ENCODE data around the gene ABCD4. TPM values are rescaled to one million over a fixed set of nuclear protein-coding genes. Genes with fewer than 3 reads are reported as not detected.
"Not testable (repeated sequence)": the region's sequence is repeated elsewhere in the genome, so short reads cannot be mapped to it uniquely, and the experiment has no call there.

Gene ABCD4
- polyA plus RNA-seq, 1 donor = 150 TPM

DNA sequence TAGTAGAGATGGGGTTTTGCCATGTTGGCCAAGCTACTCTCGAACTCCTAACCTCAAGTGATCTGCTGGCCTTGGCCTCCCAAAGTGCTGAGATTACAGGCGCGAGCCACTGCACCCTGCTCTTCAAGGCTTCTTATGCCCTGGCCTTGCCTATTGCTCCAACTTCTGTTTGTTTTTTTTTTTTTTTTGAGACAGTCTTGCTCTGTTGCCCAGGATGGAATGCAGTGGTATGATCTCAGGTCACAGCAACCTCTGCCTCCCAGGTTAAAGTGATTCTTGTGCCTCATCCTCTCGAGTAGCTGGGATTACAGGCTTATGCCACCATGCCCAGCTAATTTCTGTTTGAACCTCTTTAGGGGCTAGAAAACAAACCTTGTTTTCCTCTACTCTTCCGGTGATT is 6.0 kb upstream of the ABCD4 start:
- DNase-seq = no peak

GRCh38 chr14:74302152-74302628 is 544 bp downstream of the ABCD4 start:
- DNase-seq = peak; percentile 55

GRCh38 chr14:74301594-74302151 is 1.1 kb downstream of the ABCD4 start:
- no peak for DNase-seq

DNA sequence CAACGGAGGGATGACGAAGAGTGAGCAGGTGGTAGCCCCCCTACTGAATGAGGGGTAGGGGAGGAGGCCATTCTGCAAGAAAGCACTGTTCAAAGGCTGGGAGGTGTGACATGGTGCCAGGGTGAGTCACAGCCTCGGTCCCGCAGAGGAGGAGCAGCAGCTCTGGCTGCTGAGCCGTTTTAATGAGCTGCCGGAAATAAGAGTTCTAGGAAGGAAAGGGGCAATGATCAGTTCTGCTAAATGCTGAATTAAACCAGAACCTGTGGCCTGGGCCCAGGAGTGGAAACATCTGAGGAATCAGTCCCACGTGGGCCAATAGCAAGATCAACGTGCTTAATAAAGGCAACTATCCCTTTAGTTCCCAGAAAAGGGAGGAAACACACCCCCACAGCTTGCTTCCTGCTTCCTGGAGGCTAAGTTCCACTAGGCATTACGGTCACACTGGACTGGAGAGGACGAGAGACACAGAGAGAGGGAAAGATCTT is 3.6 kb downstream of the ABCD4 start:
- DNase-seq = no peak

DNA sequence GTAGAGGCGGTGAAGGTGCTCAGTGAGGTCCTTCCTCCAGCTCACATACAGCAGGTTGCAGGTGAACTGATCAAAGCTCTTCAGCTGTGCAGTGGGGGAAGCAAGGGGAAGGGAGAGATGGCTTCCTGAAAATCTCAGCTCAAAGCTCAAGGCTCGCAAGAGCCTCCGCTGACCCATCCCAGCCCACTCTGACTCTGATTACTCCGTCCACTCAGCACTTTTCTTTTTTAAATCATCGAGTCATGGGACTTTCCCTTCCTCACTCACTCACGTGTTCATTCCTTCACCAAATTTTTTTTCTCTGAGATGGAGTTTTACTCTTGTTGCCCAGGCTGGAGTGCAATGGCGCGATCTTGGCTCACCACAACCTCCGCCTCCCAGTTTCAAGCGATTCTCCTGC is 4.7 kb downstream of the ABCD4 start:
- DNase-seq = no peak

GRCh38 chr14:74296037-74296467 is 6.7 kb downstream of the ABCD4 start:
- DNase-seq = no peak

- DNase-seq = no peak
These were observed 9.1 kb downstream of the ABCD4 start for GRCh38 chr14:74293606-74294005.

GRCh38 chr14:74292061-74292460 is 10.7 kb downstream of the ABCD4 start:
- no peak for DNase-seq

DNA sequence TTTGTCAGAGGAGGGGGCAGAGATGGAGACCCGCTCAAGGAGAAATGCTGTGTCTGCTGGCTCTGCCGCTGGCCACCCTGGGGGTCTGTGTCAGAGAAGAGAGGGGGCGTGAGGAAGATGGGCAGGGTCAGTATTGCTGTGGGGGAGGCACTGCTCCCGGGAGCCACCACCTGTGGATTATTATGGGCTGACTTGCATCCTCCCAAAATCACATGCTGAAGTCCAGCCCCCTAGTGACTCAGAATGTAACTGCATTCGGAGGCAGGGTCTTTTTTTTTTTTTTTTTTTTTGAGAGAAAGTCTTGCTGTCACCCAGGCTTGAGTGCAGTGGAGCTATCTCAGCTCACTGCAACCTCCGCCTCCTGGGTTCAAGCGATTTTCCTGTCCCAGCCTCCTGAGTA is 12.3 kb downstream of the ABCD4 start:
- DNase-seq = no peak

DNA sequence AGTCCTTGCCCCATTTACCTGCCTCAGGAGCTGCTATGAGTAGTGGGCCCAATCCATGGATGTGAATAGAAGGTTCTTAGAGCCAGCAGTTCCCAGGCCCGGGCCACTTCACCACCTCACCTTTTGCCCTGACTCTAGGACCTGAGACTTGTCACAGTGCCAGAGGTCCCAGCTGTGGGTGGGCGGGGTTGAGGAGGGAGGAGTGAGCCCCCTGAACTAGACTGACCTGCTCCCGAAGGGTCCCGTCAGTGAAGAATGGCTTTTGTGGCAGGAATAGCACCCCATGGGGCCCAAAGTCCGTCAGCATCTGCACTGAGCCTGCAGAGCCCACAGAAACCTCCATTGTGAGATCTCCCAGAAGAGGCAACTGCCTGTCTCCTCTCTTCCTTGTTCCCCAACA is 12.9 kb downstream of the ABCD4 start:
- DNase-seq = no peak

GRCh38 chr14:74286736-74287135 is 16.0 kb downstream of the ABCD4 start:
- no peak for DNase-seq

- DNase-seq = no peak
These were observed 21.7 kb downstream of the ABCD4 start for GRCh38 chr14:74281069-74281468.

GRCh38 chr14:74278080-74278479 is 24.7 kb downstream of the ABCD4 start:
- DNase-seq = no peak

- no peak for DNase-seq
These were observed 27.4 kb downstream of the ABCD4 start for GRCh38 chr14:74275241-74275841.

DNA sequence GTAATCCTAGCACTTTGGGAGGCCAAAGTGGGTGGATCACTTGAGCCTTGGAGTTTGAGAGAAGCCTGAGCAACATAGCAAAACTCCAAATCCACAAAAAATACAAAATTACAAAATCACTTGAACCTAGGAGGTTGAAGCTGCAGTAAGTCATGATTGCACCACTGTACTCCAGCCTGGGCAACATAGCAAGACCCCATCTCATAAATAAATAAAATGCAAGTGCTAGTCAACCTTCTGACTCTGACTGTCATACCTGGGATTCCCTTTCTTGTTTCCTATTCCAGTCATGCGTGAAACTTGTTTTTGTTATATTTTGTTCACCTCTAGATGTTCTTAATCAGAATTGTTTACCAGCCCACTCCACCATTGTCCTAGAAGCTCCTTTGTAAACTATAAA is 31.4 kb downstream of the ABCD4 start:
- no peak for DNase-seq

GRCh38 chr14:74270382-74271177 is 32.2 kb downstream of the ABCD4 start:
- not testable (repeated sequence) for DNase-seq

- DNase-seq = no peak
These were observed 35.1 kb downstream of the ABCD4 start for GRCh38 chr14:74267588-74267987.

GRCh38 chr14:74265301-74265965 is 37.3 kb downstream of the ABCD4 start:
- DNase-seq = no peak

- no peak for DNase-seq
These were observed 38.8 kb downstream of the ABCD4 start for GRCh38 chr14:74263921-74264320.

GRCh38 chr14:74263181-74263580 is 39.6 kb downstream of the ABCD4 start:
- no peak for DNase-seq

DNA sequence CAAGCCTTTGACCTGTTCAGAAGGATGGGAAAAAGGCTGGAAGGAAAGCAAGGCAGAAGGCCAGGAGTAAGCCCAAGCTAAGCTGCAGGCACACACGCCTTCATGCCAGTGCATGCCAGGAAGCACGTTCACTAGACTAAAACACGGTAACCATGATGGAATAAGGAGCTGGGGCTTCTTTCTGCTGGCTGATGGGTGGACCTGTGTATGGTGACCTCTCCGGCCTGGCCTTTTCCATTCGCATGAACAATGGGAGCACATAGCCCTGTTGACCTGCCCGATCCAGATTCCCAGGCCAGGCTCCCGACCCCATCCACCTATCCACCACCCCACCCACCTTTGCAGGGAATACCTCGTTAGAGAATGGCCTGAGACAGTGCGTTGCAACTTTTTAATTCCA is 40.7 kb downstream of the ABCD4 start:
- DNase-seq = no peak

DNA sequence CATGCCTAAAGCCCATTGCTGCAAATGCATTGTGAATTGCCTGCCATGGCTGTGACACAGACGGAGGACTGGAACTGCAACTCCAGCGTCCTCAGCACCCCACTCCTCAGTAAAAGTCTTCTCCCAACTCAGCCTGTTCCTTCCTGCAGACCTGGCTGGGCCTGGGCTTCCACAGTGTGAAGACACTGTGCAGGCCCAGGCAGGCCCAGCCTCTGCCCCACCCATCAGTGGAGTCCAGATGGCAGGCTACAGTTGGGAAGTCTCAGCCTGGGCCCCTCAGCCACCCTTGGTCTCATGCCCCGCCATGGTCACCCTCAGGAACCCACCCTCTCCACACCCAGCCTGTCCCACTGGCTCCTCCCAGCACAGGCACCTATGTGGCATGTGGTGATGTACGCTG is 41.4 kb downstream of the ABCD4 start:
- DNase-seq = no peak

Measured in left kidney (tissue), 2 donors.